ENCODE results near the gene SLC7A6OS. TPM values are rescaled to one million over a fixed set of nuclear protein-coding genes. Genes with fewer than 3 reads are reported as not detected.

The SLC7A6OS gene
- total RNA-seq, 1 experiment from 2014 or later: 25.3 TPM

GRCh38 chr16:68263559-68264127 is 47.1 kb downstream of the SLC7A6OS start:
- intact Hi-C loops (cut with micrococcal nuclease; ENCODE audit: unreplicated experiment): loop anchor here (2.0 to 10.0 kb wide), 3 partner anchors 49 to 251 kb away; partner anchors contain the start of genes PRMT7 and SLC7A6OS
- no TSS peak for BruUV-seq (replicated peaks)
- H3K27ac ChIP-seq (ENCODE audit: low read depth, low read length, poor library complexity, severe bottlenecking): peak overlapping the region; percentile 93

DNA sequence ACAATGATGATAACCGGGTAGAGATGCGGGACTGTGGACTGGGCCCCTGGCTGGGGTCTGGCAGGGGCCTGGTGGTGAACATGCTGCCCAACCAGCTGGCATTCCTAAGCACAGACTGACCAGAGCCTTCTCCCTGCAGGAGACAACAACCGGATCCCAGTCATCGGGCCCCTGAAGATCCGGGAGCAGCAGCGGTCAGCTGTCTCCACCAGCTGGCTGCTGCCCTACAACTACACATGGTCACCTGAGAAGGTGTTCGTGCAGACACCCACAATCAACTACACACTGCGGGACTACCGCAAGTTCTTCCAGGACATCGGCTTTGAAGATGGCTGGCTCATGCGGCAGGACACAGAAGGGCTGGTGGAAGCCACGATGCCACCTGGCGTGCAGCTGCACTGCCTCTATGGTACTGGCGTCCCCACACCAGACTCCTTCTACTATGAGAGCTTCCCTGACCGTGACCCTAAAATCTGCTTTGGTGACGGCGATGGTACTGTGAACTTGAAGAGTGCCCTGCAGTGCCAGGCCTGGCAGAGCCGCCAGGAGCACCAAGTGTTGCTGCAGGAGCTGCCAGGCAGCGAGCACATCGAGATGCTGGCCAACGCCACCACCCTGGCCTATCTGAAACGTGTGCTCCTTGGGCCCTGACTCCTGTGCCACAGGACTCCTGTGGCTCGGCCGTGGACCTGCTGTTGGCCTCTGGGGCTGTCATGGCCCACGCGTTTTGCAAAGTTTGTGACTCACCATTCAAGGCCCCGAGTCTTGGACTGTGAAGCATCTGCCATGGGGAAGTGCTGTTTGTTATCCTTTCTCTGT is 51.5 kb downstream of the SLC7A6OS start:
- H3K27me3 ChIP-seq (replicated peaks; ENCODE audit: insufficient read depth, low read depth, low read length, poor library complexity): no peaks in the 10 kb centered on the region
- POLR2A ChIA-PET (ENCODE audit: low non-redundant PET): no interaction called here
- H3K36me3 ChIP-seq (ENCODE audit: insufficient read depth, low read length, poor library complexity, severe bottlenecking): no peaks in the 10 kb centered on the region
- DNase-seq (ENCODE audit: low spot score): no peak
- H3K27ac ChIP-seq (ENCODE audit: low read depth, low read length, poor library complexity, severe bottlenecking): no peak overlapping the region
- H3K4me3 ChIP-seq (ENCODE audit: low read depth, low read length, poor library complexity, severe bottlenecking): no peak overlapping the region
- intact Hi-C loops (cut with micrococcal nuclease; ENCODE audit: unreplicated experiment): no loop called here
- BruUV-seq (replicated peaks): no TSS peak
- H3K4me1 ChIP-seq (ENCODE audit: insufficient read depth, low read length, poor library complexity, severe bottlenecking): no peaks in the 10 kb centered on the region
- CTCF ChIA-PET: no interaction called here
- H3K9me3 ChIP-seq (ENCODE audit: low read depth, low read length, poor library complexity, severe bottlenecking): no peaks in the 10 kb centered on the region
- TF ChIP-seq EZH2 (IDR thresholded peaks at IDR 0.05; ENCODE audit: borderline replicate concordance, low read depth, low read length, poor library complexity, severe bottlenecking) (no peak), CTCF (conservative IDR thresholded peaks at IDR 0.05; ENCODE audit: low read depth, low read length) (no peak)

More at GRCh38 chr16:68263559-68264127, 47.1 kb downstream of the SLC7A6OS start:
- ChIA-PET CTCF (interaction anchor here (0.6 to 2.1 kb wide), 10 partner anchors 14 to 223 kb away, joined by 3 to 7 read pairs (median 4); partner anchors contain the start of genes NFATC3, PRMT7 and SLC7A6OS), POLR2A (ENCODE audit: low non-redundant PET) (no interaction called here)
- Histone ChIP-seq H3K9me3 (ENCODE audit: low read depth, low read length, poor library complexity, severe bottlenecking) (no peaks in the 10 kb centered on the region), H3K4me1 (ENCODE audit: insufficient read depth, low read length, poor library complexity, severe bottlenecking) (peaks cover 11% of the 10 kb centered on the region), H3K36me3 (ENCODE audit: insufficient read depth, low read length, poor library complexity, severe bottlenecking) (no peaks in the 10 kb centered on the region), H3K27me3 (replicated peaks; ENCODE audit: insufficient read depth, low read depth, low read length, poor library complexity) (no peaks in the 10 kb centered on the region), H3K4me3 (ENCODE audit: low read depth, low read length, poor library complexity, severe bottlenecking) (peak overlapping the region; percentile 89)
- no peak for DNase-seq (ENCODE audit: low spot score)
- TF ChIP-seq CTCF (conservative IDR thresholded peaks at IDR 0.05; ENCODE audit: low read depth, low read length): no peak
- TF ChIP-seq EZH2 (IDR thresholded peaks at IDR 0.05; ENCODE audit: borderline replicate concordance, low read depth, low read length, poor library complexity, severe bottlenecking): no peak

DNA sequence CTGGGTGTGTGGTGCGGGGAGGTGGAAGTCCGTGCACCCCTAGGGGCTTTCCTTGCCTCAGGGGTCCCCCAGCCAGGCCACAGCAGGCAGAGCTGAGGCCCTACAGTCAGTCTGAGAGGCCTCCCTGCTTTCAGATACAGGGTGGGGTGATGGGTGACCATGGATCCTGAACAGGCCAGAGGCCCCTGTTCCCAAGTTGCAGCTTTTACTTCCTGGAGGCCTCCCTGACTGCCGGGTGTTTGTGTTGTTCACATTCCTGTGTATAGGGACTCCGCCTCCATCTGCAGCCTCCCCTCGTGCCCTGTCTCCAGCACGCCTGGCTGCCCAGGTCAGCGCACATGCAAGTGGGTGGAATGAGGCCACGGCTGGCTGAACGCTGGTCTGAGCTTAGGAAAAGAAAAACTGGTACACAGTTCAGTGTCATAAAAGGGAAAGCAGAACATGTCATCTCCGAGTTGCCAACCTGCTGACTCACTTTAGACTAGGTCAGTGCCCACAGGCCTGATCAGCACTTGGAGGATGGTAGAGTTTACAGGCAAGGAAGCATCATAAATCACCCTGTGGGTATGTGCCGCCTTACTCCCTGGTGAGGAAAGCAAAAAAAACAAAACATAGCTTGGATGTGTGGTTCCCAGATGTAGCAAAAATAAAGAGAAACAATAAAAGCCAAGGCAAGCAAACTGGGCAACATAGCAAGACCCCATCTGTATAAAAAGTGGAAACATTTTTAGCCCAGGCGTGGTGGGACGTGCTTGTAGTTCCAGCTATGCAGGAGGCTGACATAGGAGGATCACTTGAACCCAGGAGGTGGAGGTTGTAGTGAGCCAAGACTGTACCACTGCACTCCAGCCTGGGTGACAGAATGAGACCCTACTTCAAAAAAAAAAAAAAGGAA is 52.6 kb downstream of the SLC7A6OS start:
- no peaks in the 10 kb centered on the region for H3K36me3 ChIP-seq (ENCODE audit: insufficient read depth, low read length, poor library complexity, severe bottlenecking)
- no peak for DNase-seq (ENCODE audit: low spot score)
- ChIA-PET CTCF (interaction anchor here (0.6 kb wide), 1 partner anchor 285 kb away, joined by 6 read pairs; no protein-coding TSS in a partner anchor), POLR2A (ENCODE audit: low non-redundant PET) (no interaction called here)
- no peaks in the 10 kb centered on the region for H3K27me3 ChIP-seq (replicated peaks; ENCODE audit: insufficient read depth, low read depth, low read length, poor library complexity)
- no peak overlapping the region for H3K4me3 ChIP-seq (ENCODE audit: low read depth, low read length, poor library complexity, severe bottlenecking)
- TF ChIP-seq CTCF (conservative IDR thresholded peaks at IDR 0.05; ENCODE audit: low read depth, low read length): no peak
- TF ChIP-seq EZH2 (IDR thresholded peaks at IDR 0.05; ENCODE audit: borderline replicate concordance, low read depth, low read length, poor library complexity, severe bottlenecking): no peak
- H3K4me1 ChIP-seq (ENCODE audit: insufficient read depth, low read length, poor library complexity, severe bottlenecking): no peaks in the 10 kb centered on the region
- H3K9me3 ChIP-seq (ENCODE audit: low read depth, low read length, poor library complexity, severe bottlenecking): no peaks in the 10 kb centered on the region
- no TSS peak for BruUV-seq (replicated peaks)
- intact Hi-C loops (cut with micrococcal nuclease; ENCODE audit: unreplicated experiment): no loop called here
- peak overlapping the region; percentile 42 for H3K27ac ChIP-seq (ENCODE audit: low read depth, low read length, poor library complexity, severe bottlenecking)
